Glomerular endothelial cell (primary cell): ENCODE measurements around the gene SLC52A1. TPM values are rescaled to one million over a fixed set of nuclear protein-coding genes. Genes with fewer than 3 reads are reported as not detected.
"Not testable (repeated sequence)": the region's sequence is repeated elsewhere in the genome, so short reads cannot be mapped to it uniquely, and the experiment has no call there.

Experiments
- DNase-seq: peaks from one replicate; pipeline ENCODE4 v3.0.0-alpha.2; 2011; ENCODE audit warnings: low read depth, low spot score; ENCODE audit errors: extremely low read depth
- total RNA-seq: library from RNA; depleted of rRNA; stranded (reverse); fragments of >200 nt; gene quantifications from 2 replicates; pipeline ENCODE4 v1.2.3, GENCODE V29; 2015

The SLC52A1 gene
- 0.10 TPM in 1 of 2 replicates, not detected in the other for total RNA-seq

DNA sequence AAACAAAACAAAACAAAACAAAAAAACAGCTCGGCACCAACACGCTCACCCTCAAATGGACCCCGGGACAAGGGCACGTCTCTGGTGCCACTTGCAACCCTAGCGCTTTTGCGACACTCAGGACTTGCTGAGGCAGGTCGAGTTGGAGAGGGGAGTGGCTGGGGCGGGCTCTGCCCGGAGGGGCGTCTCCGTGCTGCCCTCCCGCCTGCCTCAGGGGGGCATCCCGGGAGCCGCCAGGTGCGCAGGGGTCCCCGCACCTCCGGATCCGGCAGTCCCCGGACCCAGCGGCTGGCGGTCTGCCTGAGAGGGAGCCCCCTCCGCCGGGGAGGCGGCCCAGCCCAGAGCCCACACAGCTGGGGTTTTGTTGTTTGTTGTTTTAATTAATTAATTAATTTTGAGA is at the start of gene SLC52A1:
Gene SLC52A1 (minus strand): TSS at position 112 of the 400 bp plus-strand sequence. CDS start 820 bp downstream, outside the sequence.
- no peak for DNase-seq

DNA sequence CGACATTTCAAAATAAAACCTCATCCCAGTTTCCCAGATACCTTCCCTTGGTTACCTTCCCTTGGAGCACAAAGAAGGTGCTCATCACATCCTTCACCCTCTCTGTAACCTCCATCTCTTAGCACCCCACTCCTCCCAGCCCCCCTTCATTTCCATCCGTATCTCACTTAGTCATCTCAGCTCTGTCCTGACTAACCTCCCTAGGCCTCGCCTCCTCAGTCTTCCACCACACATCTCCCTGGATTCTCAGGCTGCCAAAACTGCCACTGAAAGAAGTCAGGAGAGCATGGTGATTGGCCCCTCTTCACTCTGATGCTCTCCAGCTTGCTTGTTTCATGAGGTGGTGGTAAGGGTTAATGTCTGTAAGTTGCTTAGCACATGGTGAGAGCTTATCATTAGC is 45.4 kb upstream of the SLC52A1 start:
- DNase-seq, result no peak

GRCh38 chr17:5078106-5079028 is 43.1 kb upstream of the SLC52A1 start, which contains the start of gene ZFP3:
ZFP3 (plus strand) TSS chr17:5078467; CDS start chr17:5091505, 13,038 bp downstream.
- DNase-seq, result peak; percentile 29

- no peak for DNase-seq
These were observed 42.5 kb upstream of the SLC52A1 start for GRCh38 chr17:5077781-5078105.

DNA sequence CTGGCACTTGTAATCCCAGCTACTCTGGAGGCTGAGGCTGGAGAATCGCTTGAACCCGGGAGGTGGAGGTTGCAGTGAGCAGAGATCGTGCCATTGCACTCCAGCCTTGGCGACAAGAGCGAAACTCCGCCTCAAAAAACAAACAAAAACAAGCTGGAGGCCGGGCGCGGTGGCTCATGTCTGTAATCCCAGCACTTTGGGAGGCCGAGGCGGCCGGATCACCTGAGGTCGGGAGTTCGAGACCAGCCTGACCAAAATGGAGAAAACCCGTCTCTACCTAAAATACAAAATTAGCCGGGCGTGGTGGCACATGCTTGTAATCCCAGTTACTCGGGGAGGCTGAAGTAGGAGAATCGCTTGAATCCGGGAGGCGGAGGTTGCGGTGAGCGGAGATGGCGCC is 42.0 kb upstream of the SLC52A1 start:
- DNase-seq, result not testable (repeated sequence)

DNA sequence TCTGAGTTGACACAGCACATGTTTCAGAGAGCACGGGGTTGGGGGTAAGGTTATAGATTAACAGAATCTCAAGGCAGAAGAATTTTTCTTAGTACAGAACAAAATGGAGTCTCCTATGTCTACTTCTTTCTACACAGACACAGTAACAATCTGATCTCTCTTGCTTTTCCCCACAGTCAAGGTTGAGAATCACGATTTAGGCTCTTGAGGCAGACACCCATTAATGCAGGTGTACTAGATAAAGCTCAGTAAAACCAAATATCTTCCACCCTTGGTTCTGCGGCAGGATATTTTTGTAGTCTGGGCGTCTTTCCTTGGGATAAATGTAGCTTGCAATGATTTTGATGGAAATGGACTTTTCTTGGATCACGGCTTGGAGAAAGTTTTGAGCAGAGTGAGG is 40.2 kb upstream of the SLC52A1 start:
- not testable (repeated sequence) for DNase-seq

- no peak for DNase-seq
These were observed 34.5 kb upstream of the SLC52A1 start for GRCh38 chr17:5069724-5070123.

DNA sequence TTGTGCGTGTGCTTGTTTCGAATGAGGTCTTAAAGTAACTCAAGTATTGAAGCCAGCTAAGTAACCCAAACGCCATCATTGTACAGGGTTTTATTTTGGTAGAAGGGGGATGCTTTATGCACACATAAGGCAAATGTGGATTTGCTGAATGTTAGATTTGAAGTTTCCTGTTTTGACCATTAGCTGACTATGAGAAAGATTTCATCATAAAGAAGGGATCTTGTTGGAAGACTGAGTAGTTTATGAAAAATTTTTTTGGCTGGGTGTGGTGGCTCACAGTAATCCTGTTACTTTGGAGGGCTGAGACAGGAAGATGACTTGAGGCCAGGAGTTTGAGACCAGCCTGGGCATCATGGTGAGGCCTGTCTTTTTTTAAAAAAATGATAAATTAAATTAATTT is 33.0 kb upstream of the SLC52A1 start:
- DNase-seq, result no peak

- no peak for DNase-seq
These were observed 30.1 kb upstream of the SLC52A1 start for GRCh38 chr17:5065227-5065744.

- DNase-seq, result no peak
These were observed 20.3 kb upstream of the SLC52A1 start for GRCh38 chr17:5055543-5055942.

- DNase-seq, result no peak
These were observed 15.1 kb upstream of the SLC52A1 start for GRCh38 chr17:5050278-5050677.

DNA sequence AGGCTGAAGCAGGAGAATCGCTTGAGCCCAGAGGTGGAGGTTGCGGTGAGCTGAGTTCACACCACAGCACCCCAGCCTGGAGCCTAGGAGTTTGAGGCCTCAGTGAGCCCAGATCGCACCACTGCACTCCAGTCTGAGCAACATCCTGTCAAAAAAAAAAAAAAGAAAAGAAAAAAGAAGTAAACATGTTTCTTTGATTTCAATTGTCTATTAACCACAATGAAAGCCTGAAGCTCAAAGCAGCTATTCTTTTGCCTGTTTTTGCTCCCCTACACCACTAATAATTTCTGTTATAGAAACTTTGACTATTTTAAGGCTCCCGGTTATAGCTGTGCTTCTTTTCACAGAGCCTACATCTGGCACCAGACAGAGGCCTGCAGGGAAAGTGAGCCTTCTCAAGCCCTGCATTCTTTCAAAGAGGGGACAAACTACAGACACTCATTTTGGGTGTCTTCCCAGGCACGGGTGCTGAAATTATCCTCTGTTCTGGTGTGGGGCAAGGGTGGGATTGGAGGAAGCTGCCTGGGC is 14.2 kb upstream of the SLC52A1 start:
- DNase-seq, result no peak

- no peak for DNase-seq
These were observed 12.2 kb upstream of the SLC52A1 start for GRCh38 chr17:5047446-5047845.

DNA sequence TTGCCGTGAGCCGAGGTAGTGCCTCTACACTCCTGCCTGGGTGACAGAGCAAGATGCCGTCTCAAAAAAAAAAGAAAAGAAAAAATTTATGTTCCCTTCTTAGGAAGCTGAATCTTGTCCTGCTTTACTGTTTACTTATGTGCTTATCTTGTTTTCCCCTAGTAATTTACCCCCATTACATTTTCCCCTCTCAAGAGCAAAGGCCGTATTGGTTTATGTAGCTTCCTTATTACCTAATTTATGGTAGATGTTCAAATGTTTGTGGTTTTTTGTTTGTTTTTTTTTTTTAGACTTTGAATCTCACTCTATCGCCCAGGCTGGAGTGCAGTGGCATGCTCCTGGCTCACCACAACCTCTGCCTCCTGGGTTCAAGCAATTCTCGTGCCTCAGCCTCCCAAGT is 10.3 kb upstream of the SLC52A1 start:
- no peak for DNase-seq

GRCh38 chr17:5044630-5045029 is 9.4 kb upstream of the SLC52A1 start:
- DNase-seq, result no peak

- DNase-seq, result no peak
These were observed 8.3 kb upstream of the SLC52A1 start for GRCh38 chr17:5043524-5043923.

- DNase-seq, result no peak
These were observed 7.2 kb upstream of the SLC52A1 start for GRCh38 chr17:5042157-5043022.

DNA sequence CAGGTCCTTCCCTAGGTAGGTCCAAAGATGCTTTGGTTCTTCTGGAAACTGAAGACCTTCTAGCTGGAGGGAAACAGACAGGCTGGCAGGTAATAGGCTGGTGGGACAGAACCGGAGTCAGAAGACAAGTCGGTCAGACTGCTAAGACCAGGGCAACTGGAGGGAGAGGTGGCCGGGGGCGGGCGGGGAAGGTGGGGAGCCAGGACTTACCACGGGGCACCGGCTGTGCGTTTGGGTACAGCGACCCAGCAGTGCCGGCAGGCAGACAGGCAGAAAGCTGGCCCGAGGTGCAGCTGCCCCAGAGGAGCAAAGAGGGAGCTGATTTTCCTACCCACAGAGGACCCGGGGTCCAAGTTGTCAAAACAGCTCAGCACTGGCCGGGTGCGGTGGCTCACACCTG is 575 bp downstream of the SLC52A1 start:
- DNase-seq, result no peak

GRCh38 chr17:5034063-5034462 is 1.2 kb downstream of the SLC52A1 start:
- DNase-seq, result no peak

DNA sequence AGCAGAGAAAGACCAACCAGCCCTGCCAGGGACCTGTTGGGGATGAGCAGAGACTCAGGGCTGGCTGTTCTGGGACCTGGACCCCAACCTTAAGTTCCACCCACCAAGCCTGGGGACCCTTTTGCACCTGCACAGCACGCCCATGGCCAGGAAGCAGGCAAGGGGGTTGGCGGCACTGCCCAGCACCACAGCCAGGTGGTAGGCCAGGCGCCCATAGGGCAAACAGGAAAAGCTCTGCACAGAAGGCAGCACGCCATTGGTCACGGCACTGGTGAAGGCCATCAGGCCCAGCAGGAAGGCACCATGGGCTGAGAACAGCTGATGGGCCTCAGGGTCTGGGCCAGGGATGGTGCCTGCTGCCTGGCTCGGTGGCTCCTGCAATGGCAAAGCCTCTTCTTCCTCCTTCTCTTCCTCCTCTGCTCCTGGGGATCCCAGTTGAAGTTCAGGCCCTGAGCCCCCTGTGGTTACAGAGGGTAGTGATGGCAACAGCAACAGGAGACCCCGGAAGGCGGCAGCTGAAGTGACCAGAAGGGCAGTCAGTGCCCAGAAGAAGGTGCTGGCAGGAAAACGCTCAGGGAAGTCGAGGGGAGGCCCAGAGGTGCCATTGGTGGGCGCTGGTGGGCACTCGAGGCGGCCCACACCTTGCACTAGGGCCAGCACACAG is 1.7 kb downstream of the SLC52A1 start:
- no peak for DNase-seq

GRCh38 chr17:5032865-5033264 is 2.4 kb downstream of the SLC52A1 start:
- no peak for DNase-seq
